Dermis microvascular lymphatic vessel endothelial cell (primary cell): Measurements from ENCODE around the gene ADAMTS9. TPM values are rescaled to one million over a fixed set of nuclear protein-coding genes. Genes with fewer than 3 reads are reported as not detected.

Source experiments
- DNase-seq, 2 donors: peaks; one replicate each; pipeline versions ENCODE4 v3.0.0 to v3.0.0-alpha.2; 2010; ENCODE audit warnings: low read depth in 2 of 2
- total RNA-seq: library from RNA; depleted of rRNA; stranded (reverse); fragments of >200 nt; gene quantifications from 2 replicates; pipeline ENCODE4 v1.2.1, GENCODE V29; 2014

The ADAMTS9 gene
- total RNA-seq, 1 donor from 2014 or later, result 33.4 TPM

DNA sequence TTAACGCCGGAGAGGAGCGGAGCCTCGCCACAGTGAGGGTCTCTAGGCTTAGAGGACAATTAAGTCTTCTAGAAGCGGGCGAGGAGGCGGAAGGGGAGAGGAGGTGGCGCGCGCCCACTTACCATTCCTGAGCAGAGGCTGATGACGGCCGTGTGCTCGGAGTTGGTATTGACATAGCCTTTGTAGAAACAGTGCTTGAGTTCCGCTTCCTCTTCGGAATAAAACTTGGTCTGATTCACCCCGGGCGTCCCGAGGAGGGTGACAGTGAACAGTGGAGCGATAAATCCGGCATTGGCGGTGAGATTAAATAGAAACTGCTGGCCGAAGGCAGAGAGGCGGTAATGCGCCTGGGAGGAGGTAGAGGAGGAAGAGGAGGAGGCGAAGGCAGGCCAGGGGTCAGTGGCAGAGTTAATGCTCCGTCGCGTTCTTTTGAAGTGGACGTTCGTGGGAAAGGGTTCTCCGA, 1.3 kb downstream of the ADAMTS9 start:
- DNase-seq, result peak in 1 of 2 donors; percentile 83

DNA sequence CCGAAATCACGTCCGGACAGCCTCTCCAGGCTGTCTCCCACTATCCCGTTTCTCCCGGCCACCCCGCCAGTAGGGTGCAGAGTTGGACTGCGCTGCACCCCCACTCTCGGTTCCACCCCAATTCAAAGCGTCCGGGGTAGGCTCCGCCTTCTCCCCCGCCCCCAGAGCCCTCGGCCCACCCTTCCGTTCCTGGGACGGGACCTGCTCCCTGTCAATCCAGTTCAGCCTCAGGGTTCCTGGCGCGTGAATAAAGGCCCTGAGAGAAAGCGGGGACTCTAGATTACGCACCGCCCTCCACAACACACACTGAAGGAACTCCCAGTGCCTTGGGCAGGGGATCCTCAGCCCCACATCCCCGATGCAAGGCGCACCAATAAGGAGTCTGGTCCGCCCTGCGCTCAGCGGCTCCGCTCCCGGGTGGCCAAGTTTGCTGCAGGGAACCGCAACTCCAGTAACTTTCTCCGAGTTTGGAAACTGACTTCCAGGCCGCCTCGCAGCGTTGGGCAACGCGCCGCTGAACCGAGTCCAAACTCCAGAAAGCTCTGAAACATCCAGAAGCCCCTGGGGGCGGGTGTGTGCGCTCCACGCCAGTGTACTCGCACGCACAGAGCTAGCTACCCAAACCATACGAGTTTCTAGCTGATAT, 1.9 kb downstream of the ADAMTS9 start:
- peak; percentile 76 to 94 for DNase-seq

GRCh38 chr3:64685331-64685799, 2.4 kb downstream of the ADAMTS9 start:
- peak in 1 of 2 donors; percentile 66 for DNase-seq

- peak in 1 of 2 donors; percentile 75 for DNase-seq
Observed at GRCh38 chr3:64684715-64685261, 3.0 kb downstream of the ADAMTS9 start.

GRCh38 chr3:64681827-64682226, 6.0 kb downstream of the ADAMTS9 start:
- DNase-seq, result no peak

DNA sequence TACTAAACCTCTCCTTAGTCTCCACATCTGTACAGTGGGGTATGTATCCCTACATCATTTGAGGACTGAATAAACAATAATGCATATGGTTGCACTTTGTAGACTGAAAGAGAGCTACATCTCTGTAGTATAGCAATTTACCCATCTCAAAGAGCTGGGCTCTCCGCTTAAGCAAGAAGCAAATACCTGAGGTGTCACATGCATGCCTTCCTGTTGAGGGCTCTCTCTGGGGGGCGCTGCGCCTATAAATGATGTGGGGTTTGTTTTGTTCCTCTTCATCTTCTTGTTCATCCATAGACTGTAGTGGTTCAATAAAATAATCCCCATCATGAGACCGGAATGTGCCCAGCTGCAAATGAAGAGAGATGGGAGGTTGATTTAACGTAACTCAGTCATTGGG, 6.8 kb downstream of the ADAMTS9 start:
- DNase-seq, result no peak

DNA sequence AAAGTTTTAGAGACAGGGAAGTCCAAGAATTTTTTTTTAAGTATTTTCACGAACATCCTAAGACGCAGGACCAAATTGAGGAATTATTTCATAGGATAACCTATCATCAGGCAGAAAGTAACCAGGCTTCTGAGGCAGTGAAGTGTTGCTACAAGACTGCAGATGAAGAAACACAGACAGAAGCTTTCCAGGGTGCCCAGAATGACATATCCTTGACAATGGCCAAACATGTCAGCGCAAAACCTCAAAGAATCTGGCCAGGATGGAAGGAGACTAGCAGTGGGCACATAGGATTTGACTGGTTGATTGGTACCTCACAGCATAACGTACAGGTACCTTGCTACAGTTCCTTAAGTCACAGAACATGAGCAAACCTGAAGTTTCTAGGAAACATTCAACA, 7.5 kb downstream of the ADAMTS9 start:
- no peak for DNase-seq

GRCh38 chr3:64677961-64678716, 9.7 kb downstream of the ADAMTS9 start:
- DNase-seq, result no peak

DNA sequence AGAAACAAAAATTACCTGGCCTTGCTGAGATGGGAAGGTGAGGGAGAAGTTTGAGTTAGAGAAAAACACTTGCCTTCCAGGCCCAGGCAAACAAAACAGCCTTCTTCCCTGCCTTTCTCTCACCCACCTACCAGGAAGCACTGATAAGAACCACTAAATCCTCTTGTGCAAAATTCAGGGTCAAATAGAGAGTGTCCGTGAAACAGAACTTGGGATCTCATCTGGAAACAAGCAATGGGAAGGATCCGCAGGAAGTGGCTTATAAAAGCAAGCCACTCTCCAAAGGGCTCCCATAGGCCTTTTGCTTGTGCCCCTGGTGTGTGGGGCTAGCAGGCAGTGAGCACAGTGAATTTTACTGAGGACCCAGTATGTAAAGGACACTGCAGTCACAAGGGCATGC, 11.0 kb downstream of the ADAMTS9 start:
- no peak for DNase-seq

DNA sequence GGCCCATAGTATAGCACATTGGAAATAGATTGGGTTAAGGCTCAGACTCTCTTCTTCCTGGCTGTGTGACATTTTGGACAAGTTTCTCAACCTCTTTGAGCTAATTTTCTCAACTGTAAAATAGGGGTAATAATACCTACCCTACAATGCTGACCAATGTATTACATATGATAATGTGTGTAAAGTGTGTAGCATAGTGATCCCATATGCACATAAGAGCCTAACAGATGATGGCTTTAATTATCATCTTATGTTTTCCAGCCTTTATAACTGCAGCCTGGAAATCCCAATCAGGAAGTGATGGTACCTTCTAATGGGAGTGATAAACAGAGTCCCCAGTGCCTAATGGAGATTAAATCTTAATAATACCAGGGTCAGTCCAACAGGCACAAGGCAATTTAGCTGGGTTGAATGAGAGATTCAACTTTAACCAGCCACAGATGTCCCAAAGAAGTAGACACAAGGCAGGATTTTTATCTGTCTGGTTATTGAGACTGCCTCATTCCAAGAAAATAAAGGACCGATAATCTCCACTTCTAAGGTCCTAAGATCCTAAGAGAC, 12.0 kb downstream of the ADAMTS9 start:
- no peak for DNase-seq

GRCh38 chr3:64674591-64675076, 13.2 kb downstream of the ADAMTS9 start:
- no peak for DNase-seq

- no peak for DNase-seq
Observed at GRCh38 chr3:64673159-64673715, 14.6 kb downstream of the ADAMTS9 start.

DNA sequence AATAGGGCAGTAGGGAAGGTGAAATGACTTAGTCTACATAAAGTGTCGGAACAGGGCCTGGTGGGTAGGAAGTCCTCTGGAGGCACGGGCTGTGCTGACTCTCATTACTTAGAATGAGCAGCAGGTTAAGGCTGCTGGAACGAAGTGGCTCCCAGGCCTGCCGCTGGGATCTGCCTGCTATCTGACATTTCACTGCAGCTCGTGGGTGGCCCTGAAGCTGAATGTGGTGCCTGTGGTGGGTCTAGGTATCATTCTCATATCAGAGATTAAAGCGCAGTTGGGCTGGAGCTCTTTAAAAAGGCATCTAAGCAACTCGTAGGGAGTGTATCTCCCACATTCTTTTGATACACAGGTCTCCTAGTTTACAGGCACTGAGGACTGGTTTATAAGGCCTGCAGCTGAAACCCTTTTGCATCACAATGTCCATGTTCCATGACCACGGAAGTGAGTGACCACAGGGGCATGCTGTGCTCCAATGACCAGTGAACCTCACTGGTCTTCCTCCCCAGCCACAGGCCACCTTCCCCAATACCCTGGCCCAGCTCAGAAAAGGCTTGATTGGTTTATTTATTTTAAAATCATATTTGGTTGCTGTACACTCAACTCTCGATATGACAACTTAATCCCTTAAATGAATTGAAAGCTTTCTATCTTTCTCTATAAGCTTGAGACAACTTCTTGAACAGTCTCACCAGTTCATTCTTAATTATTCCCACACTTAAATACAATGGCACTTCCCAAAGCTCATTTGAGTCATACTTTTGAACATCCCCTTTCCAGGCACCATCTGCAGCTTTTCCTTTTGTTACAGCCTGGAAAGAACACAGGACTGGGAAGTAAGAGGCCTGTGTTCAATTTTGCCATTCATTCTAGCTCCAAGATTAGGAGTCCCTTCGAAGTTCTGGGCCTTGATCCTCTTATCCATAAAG, 19.0 kb downstream of the ADAMTS9 start:
- DNase-seq, result peak in 1 of 2 donors; percentile 61

GRCh38 chr3:64667887-64668581, 19.8 kb downstream of the ADAMTS9 start:
- DNase-seq, result peak in 1 of 2 donors; percentile 12

GRCh38 chr3:64667138-64667537, 20.7 kb downstream of the ADAMTS9 start:
- DNase-seq, result no peak

- peak; percentile 69 to 82 for DNase-seq
Observed at GRCh38 chr3:64666171-64666588, 21.6 kb downstream of the ADAMTS9 start.

DNA sequence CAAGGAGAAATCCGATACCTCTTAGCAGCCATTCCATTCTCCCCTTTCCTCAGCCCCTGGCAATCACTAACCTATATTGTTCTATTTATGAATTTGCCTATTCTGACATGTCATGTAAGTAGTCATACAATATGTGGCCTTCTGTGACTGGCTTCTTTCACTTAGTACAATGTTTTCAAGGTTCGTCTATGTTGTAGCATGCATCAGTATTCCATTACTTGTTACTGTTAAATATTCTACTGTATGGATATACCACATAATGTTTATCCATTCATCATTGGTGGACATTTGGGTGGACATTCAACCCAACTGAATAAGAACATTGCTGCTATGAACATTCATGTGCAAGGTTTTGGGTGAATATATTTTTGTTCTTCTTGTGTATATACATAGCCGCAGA, 23.4 kb downstream of the ADAMTS9 start:
- DNase-seq, result no peak

DNA sequence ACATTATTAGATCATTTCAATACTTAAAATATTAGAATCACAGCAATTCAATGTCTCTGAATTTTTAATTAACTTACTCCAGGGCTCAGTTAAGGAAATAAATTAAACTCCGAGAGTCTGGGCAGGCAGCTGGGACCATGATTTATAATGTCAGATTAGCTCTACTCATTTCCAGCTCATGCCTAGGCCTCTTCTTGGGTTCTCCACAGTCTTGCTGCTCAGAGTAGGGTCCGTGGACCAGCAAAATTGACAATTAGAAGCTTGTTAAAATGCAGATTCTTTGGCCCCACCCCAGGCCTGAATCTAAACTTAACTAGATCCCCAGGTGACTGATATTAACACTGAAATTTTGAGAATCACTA, 28.2 kb downstream of the ADAMTS9 start:
- DNase-seq, result no peak

GRCh38 chr3:64658001-64658400, 29.8 kb downstream of the ADAMTS9 start:
- DNase-seq, result no peak

DNA sequence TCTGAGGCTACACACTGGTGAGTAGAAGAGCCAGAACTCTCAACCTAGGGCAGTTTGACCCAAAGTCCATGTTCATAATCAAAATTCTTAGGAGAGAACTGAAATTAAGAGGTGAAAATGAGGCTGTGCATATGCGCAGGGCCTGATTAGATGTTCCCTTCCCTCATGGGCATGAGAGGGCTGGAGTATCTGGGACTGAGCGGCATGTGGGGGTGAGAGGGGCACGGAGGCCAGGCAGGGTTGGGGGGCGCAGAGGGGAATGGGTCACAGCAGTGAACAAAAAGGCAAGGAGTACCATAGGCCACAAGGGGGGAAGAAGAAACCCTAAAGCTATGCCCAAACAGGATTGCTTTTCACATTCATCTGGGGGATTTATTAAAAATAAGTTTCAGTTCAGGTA, 31.3 kb downstream of the ADAMTS9 start:
- DNase-seq, result no peak
